ENCODE results near the gene HACD2.

- TF ChIP-seq CTCF (IDR thresholded peaks at IDR 0.05) (no peak), ZFX (IDR thresholded peaks at IDR 0.05; ENCODE audit: borderline replicate concordance) (no peak)
Observed at GRCh38 chr3:123547881-123548519, 36.9 kb downstream of the HACD2 start.
